HCT116 (cell line): Measurements from ENCODE around the gene TMEM217. TPM values are rescaled to one million over a fixed set of nuclear protein-coding genes. Genes with fewer than 3 reads are reported as not detected.

Source experiments
- ATAC-seq: fragments of 200-7000 bp; cut with Tn5 transposase; 2 replicates; pipeline ENCODE4 v1.9.1; 2020; ENCODE audit warnings: mild to moderate bottlenecking, moderate library complexity
- BruUV-seq: library from RNA; stranded (reverse); fragments of 400-500 nt; replicated peaks from 2 replicates; lab custom pipeline; 2021; lab: Mats Ljungman, UMichigan
- CTCF ChIA-PET: fragments of 300-600 bp; sonication (Branson Sonifier 250); formaldehyde crosslinking; loops from one replicate; lab custom pipeline; 2021; ENCODE audit warnings: antibody characterized with exemption; lab: Charles Lee
- POLR2A ChIA-PET: fragments of 300-600, 350-600 bp; sonication (Branson Sonifier 250); formaldehyde crosslinking; loops from one replicate; lab custom pipeline; 2021; ENCODE audit warnings: antibody characterized with exemption; lab: Charles Lee
- RAD21 ChIA-PET, 2 experiments: fragments of 300-600 bp; sonication (Branson Sonifier 250); formaldehyde crosslinking; loops; one replicate each; lab custom pipeline; 2023; ENCODE audit warnings: low total read pairs in 2 of 2; ENCODE audit not compliant: uncharacterized antibody in 2 of 2, unreplicated experiment in 2 of 2, low non-redundant PET in 1 of 2; lab: Charles Lee
- DNase-seq: peaks from one replicate; pipeline ENCODE4 v3.0.0-alpha.2; 2010; ENCODE audit warnings: low read depth, low spot score
- H2AFZ ChIP-seq: fragments of 200-600 bp; shearing (Covaris generic), sonication (generic); 2 replicates; pipeline ENCODE4 v1.6.1; 2017; ENCODE audit warnings: low read depth, mixed run types, mixed read lengths, antibody characterized with exemption, low read length; ENCODE audit not compliant: poor library complexity, severe bottlenecking
- H3K27ac ChIP-seq: 2 replicates; pipeline ENCODE4 v1.5.1; 2012; ENCODE audit warnings: low read depth, low read length
- H3K27me3 ChIP-seq: fragments of 200-600 bp; sonication (generic); 2 replicates; pipeline ENCODE4 v1.6.1; 2016; ENCODE audit warnings: mixed run types, low read length, mixed read lengths; ENCODE audit not compliant: insufficient read depth
- H3K36me3 ChIP-seq, 2 experiments: fragments of 200-500 bp in 1 of 2; fragments of 200-600 bp in 1 of 2; sonication (Bioruptor generic) in 1 of 2; sonication (generic) in 1 of 2; 2 replicates each; pipeline versions ENCODE4 v1.5.1 to v1.6.1; 2014 to 2016; ENCODE audit warnings: low read length in 2 of 2, inconsistent platforms in 1 of 2, mixed read lengths in 1 of 2, mixed run types in 1 of 2; ENCODE audit not compliant: insufficient read depth in 2 of 2, control insufficient read depth in 1 of 2
- H3K4me1 ChIP-seq, 2 experiments: fragments of 200-600 bp in 1 of 2; sonication (generic) in 1 of 2; 2 replicates each; pipeline versions ENCODE4 v1.5.1 to v1.6.1; 2012 to 2017; ENCODE audit warnings: low read length in 2 of 2, inconsistent platforms in 1 of 2, mild to moderate bottlenecking in 1 of 2, mixed read lengths in 1 of 2, mixed run types in 1 of 2, moderate library complexity in 1 of 2; ENCODE audit not compliant: insufficient read depth in 2 of 2, control insufficient read depth in 1 of 2
- H3K4me2 ChIP-seq: fragments of 200-600 bp; sonication (generic); 2 replicates; pipeline ENCODE4 v1.6.1; 2017; ENCODE audit warnings: mixed run types, low read length, mixed read lengths
- H3K4me3 ChIP-seq, 2 experiments: fragments of 200-600 bp in 1 of 2; sonication (generic) in 1 of 2; replicated peaks in 1 of 2; 2 replicates each; pipeline ENCODE4 v1.5.1; 2011 to 2016; ENCODE audit warnings: low read length in 2 of 2, control low read depth in 1 of 2, low read depth in 1 of 2, mild to moderate bottlenecking in 1 of 2, mixed read lengths in 1 of 2, mixed run types in 1 of 2
- H3K79me2 ChIP-seq: fragments of 200-600 bp; sonication (generic); 2 replicates; pipeline ENCODE4 v1.6.1; 2017; ENCODE audit warnings: mild to moderate bottlenecking, mixed run types, low read length, moderate library complexity, mixed read lengths; ENCODE audit not compliant: insufficient read depth
- H3K9ac ChIP-seq: fragments of 200-600 bp; sonication (generic); 2 replicates; pipeline ENCODE4 v1.6.1; 2016; ENCODE audit warnings: low read length, mixed read lengths
- H3K9me2 ChIP-seq: fragments of 200-600 bp; sonication (generic), shearing (Covaris generic); 2 replicates; pipeline ENCODE4 v1.6.1; 2017; ENCODE audit warnings: mixed run types, mild to moderate bottlenecking, moderate library complexity; ENCODE audit not compliant: insufficient read depth
- H3K9me3 ChIP-seq, 2 experiments: fragments of 200-500 bp in 1 of 2; fragments of 200-600 bp in 1 of 2; sonication (Bioruptor generic) in 1 of 2; sonication (generic) in 1 of 2; 2 replicates each; pipeline ENCODE4 v1.6.1; 2014 to 2017; ENCODE audit warnings: low read length in 2 of 2, mixed read lengths in 2 of 2, inconsistent platforms in 1 of 2, low read depth in 1 of 2, mild to moderate bottlenecking in 1 of 2, mixed run types in 1 of 2, moderate library complexity in 1 of 2; ENCODE audit not compliant: control insufficient read depth in 1 of 2, insufficient read depth in 1 of 2
- H4K20me1 ChIP-seq: fragments of 200-600 bp; sonication (generic), shearing (Covaris generic); 2 replicates; pipeline ENCODE4 v1.6.1; 2017; ENCODE audit warnings: mixed run types, mild to moderate bottlenecking, moderate library complexity; ENCODE audit not compliant: insufficient read depth
- CBX3 ChIP-seq: IDR thresholded peaks from 2 replicates; pipeline ENCODE4 v1.6.1; 2012; ENCODE audit warnings: low read depth
- EGR1 ChIP-seq: IDR thresholded peaks from 2 replicates; pipeline ENCODE4 v1.6.1; 2012; ENCODE audit warnings: low read depth
- ELF1 ChIP-seq: IDR thresholded peaks from 2 replicates; pipeline ENCODE4 v1.6.1; 2012; ENCODE audit warnings: low read depth, borderline replicate concordance
- EZH2 ChIP-seq: fragments of 200-600 bp; sonication (generic); IDR thresholded peaks from 2 replicates; pipeline ENCODE4 v1.6.1; 2017; ENCODE audit warnings: antibody characterized with exemption, mixed run types
- EZH2phosphoT487 ChIP-seq: fragments of 200-600 bp; IDR thresholded peaks from 2 replicates; pipeline ENCODE4 v1.6.1; 2018; ENCODE audit warnings: antibody characterized with exemption, borderline replicate concordance
- FOSL1 ChIP-seq: IDR thresholded peaks from 2 replicates; pipeline ENCODE4 v1.6.1; 2012; ENCODE audit warnings: low read depth
- JUND ChIP-seq: IDR thresholded peaks from 2 replicates; pipeline ENCODE4 v1.6.1; 2012
- POLR2A ChIP-seq: IDR thresholded peaks from 2 replicates; pipeline ENCODE4 v1.7.0; 2011; ENCODE audit warnings: borderline replicate concordance; ENCODE audit not compliant: insufficient read depth, insufficient read length; ENCODE audit errors: extremely low read depth
- POLR2AphosphoS5 ChIP-seq: IDR thresholded peaks from 2 replicates; pipeline ENCODE4 v1.6.1; 2011; ENCODE audit warnings: mild to moderate bottlenecking, low read depth, low read length, moderate library complexity
- RAD21 ChIP-seq: IDR thresholded peaks from 2 replicates; pipeline ENCODE4 v1.6.1; 2012; ENCODE audit warnings: low read depth, mild to moderate bottlenecking
- SIN3A ChIP-seq: IDR thresholded peaks from 2 replicates; pipeline ENCODE4 v1.6.1; 2012; ENCODE audit warnings: low read depth
- SP1 ChIP-seq: IDR thresholded peaks from 2 replicates; pipeline ENCODE4 v1.6.1; 2012; ENCODE audit warnings: low read depth
- SRF ChIP-seq: IDR thresholded peaks from 2 replicates; pipeline ENCODE4 v1.6.1; 2012; ENCODE audit warnings: low read depth
- ZNF274 ChIP-seq: fragments of 200-500 bp; sonication (Bioruptor generic); IDR thresholded peaks from 2 replicates; pipeline ENCODE4 v1.6.1; 2014; ENCODE audit warnings: mild to moderate bottlenecking, low read depth, low read length, inconsistent platforms
- intact Hi-C: fragments of 100-400 bp; cut with micrococcal nuclease; formaldehyde crosslinking; loops from 2 replicates; pipeline ENCODE4 v1.10.0; 2022
- total RNA-seq: library from RNA; stranded (reverse); gene quantifications from one replicate; pipeline ENCODE4 v1.2.1, GENCODE V29; 2021; ENCODE audit not compliant: unreplicated experiment
- TF ChIP-seq, protein P1 (sequence below): IDR thresholded peaks from 2 replicates; pipeline ENCODE4 v1.6.1; 2012
- TF ChIP-seq, protein P2 (sequence below): IDR thresholded peaks from 2 replicates; pipeline ENCODE4 v1.6.1; 2012; ENCODE audit warnings: low read depth
- TF ChIP-seq, protein P3 (sequence below), 3 experiments: fragments of 200-600 bp in 1 of 3; sonication (generic) in 1 of 3; IDR thresholded peaks in 2 of 3; conservative IDR thresholded peaks in 1 of 3; 2 replicates each; pipeline ENCODE4 v1.5.1; 2012 to 2017; ENCODE audit warnings: low read depth in 2 of 3, low read length in 2 of 3, antibody characterized with exemption in 1 of 3, borderline replicate concordance in 1 of 3, control low read depth in 1 of 3, mild to moderate bottlenecking in 1 of 3, mixed read lengths in 1 of 3, mixed run types in 1 of 3, moderate library complexity in 1 of 3; ENCODE audit not compliant: insufficient read depth in 1 of 3

TMEM217 gene
- total RNA-seq, 1 experiment from 2014 or later, result 0.98 TPM

DNA sequence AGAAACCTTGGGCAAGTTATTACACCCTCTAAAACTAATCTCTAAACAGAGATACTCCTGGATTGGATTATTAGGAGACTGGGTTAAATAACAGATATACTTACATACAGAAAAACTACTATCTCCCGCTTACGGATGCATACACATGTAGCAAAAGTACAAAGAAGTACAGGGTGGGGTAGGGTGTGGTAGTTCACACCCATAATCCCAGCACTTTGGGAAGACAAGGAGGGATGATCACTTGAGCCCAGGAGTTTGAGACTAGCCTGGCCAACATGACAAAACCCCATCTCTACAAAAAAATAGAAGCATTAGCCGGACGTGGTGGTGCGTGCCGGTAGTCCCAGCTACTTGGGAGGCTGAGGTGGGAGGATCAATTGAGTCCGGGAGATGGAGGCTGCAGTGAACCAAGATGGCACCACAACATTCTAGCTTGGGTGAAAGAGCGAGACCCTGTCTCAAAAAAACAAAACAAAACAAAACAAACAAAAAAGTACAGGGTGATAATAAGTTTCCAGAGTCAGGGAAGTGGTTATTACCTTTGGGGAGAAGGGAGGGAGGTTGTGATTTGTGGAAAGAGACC lies 79.9 kb downstream of the TMEM217 start:
- RAD21 ChIA-PET, result interaction anchor here in 1 of 2 experiments (0.6 kb wide), 1 partner anchor 150 kb away, joined by 5 read pairs; no protein-coding TSS in a partner anchor
- intact Hi-C loops, result no loop called here
- no peaks in the 10 kb centered on the region for H4K20me1 ChIP-seq
- BruUV-seq, result no TSS peak
- no peaks in the 10 kb centered on the region for H3K9me3 ChIP-seq
- ATAC-seq (no peak), DNase-seq (no peak)
- peaks cover 20% of the 10 kb centered on the region in 2 experiments; a peak in 3 of 4 replicates for H3K36me3 ChIP-seq
- H3K27me3 ChIP-seq, result no peaks in the 10 kb centered on the region
- no peaks in the 10 kb centered on the region; the same call in 1 of the 2 replicates for H3K79me2 ChIP-seq
- no peak overlapping the region for H3K4me3 ChIP-seq
- no peaks in the 10 kb centered on the region for H3K9me2 ChIP-seq
- no peak overlapping the region for H3K9ac ChIP-seq
- no peaks in the 10 kb centered on the region for H3K4me1 ChIP-seq
- POLR2A ChIA-PET, result no interaction called here
- H2AFZ ChIP-seq, result no peak overlapping the region
- no peak overlapping the region for H3K27ac ChIP-seq
- CTCF ChIA-PET, result no interaction called here
- H3K4me2 ChIP-seq, result no peak overlapping the region
- TF ChIP-seq, protein P1, sequence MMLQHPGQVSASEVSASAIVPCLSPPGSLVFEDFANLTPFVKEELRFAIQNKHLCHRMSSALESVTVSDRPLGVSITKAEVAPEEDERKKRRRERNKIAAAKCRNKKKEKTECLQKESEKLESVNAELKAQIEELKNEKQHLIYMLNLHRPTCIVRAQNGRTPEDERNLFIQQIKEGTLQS, result no peak
- TF ChIP-seq POLR2AphosphoS5 (no peak), POLR2A (no peak), SRF (no peak), EZH2 (no peak), SIN3A (no peak), ZNF274 (no peak), RAD21 (no peak), EZH2phosphoT487 (no peak), EGR1 (no peak), JUND (no peak), ELF1 (no peak), FOSL1 (no peak), SP1 (no peak), CBX3 (no peak)
- TF ChIP-seq, protein P2, sequence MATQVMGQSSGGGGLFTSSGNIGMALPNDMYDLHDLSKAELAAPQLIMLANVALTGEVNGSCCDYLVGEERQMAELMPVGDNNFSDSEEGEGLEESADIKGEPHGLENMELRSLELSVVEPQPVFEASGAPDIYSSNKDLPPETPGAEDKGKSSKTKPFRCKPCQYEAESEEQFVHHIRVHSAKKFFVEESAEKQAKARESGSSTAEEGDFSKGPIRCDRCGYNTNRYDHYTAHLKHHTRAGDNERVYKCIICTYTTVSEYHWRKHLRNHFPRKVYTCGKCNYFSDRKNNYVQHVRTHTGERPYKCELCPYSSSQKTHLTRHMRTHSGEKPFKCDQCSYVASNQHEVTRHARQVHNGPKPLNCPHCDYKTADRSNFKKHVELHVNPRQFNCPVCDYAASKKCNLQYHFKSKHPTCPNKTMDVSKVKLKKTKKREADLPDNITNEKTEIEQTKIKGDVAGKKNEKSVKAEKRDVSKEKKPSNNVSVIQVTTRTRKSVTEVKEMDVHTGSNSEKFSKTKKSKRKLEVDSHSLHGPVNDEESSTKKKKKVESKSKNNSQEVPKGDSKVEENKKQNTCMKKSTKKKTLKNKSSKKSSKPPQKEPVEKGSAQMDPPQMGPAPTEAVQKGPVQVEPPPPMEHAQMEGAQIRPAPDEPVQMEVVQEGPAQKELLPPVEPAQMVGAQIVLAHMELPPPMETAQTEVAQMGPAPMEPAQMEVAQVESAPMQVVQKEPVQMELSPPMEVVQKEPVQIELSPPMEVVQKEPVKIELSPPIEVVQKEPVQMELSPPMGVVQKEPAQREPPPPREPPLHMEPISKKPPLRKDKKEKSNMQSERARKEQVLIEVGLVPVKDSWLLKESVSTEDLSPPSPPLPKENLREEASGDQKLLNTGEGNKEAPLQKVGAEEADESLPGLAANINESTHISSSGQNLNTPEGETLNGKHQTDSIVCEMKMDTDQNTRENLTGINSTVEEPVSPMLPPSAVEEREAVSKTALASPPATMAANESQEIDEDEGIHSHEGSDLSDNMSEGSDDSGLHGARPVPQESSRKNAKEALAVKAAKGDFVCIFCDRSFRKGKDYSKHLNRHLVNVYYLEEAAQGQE, result no peak
- TF ChIP-seq, protein P3, sequence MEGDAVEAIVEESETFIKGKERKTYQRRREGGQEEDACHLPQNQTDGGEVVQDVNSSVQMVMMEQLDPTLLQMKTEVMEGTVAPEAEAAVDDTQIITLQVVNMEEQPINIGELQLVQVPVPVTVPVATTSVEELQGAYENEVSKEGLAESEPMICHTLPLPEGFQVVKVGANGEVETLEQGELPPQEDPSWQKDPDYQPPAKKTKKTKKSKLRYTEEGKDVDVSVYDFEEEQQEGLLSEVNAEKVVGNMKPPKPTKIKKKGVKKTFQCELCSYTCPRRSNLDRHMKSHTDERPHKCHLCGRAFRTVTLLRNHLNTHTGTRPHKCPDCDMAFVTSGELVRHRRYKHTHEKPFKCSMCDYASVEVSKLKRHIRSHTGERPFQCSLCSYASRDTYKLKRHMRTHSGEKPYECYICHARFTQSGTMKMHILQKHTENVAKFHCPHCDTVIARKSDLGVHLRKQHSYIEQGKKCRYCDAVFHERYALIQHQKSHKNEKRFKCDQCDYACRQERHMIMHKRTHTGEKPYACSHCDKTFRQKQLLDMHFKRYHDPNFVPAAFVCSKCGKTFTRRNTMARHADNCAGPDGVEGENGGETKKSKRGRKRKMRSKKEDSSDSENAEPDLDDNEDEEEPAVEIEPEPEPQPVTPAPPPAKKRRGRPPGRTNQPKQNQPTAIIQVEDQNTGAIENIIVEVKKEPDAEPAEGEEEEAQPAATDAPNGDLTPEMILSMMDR (IDR thresholded peaks at IDR 0.05 in 2 of 3, conservative IDR thresholded peaks at IDR 0.05 in 1 of 3; ENCODE audit: borderline replicate concordance in 1 of 3, insufficient read depth in 1 of 3, low read depth in 2 of 3, low read length in 2 of 3), result no peak
- TF ChIP-seq, all 23 proteins: peak for 0
